Mesenchymal stem cell (in vitro differentiated cells and primary cell): ENCODE results near the gene LDB2.

ENCODE experiments used
- DNase-seq: peaks from one replicate; pipeline ENCODE4 v3.0.0-alpha.2; 2013
- H2AFZ ChIP-seq: one replicate; pipeline ENCODE4 v1.6.1; 2013; ENCODE audit warnings: low read depth, mild to moderate bottlenecking, control low read depth, inconsistent platforms, low read length, moderate library complexity
- H2AK5ac ChIP-seq: 2 replicates; pipeline ENCODE4 v1.6.1; 2013; ENCODE audit warnings: low read length, moderate library complexity, mild to moderate bottlenecking, inconsistent platforms; ENCODE audit not compliant: severe bottlenecking
- H2BK120ac ChIP-seq: one replicate; pipeline ENCODE4 v1.6.1; 2013; ENCODE audit warnings: low read depth, mild to moderate bottlenecking, inconsistent platforms, low read length, moderate library complexity
- H2BK12ac ChIP-seq, 2 experiments: one replicate each; pipeline ENCODE4 v1.6.1; 2013; ENCODE audit warnings: inconsistent platforms in 2 of 2, low read length in 2 of 2, mild to moderate bottlenecking in 2 of 2, moderate library complexity in 2 of 2, control low read depth in 1 of 2
- H2BK15ac ChIP-seq: one replicate; pipeline ENCODE4 v1.6.1; 2013; ENCODE audit warnings: mild to moderate bottlenecking, low read depth, inconsistent platforms; ENCODE audit not compliant: poor library complexity, severe bottlenecking
- H2BK5ac ChIP-seq: 2 replicates; pipeline ENCODE4 v1.6.1; 2013; ENCODE audit warnings: low read depth, mild to moderate bottlenecking, low read length, control low read depth, inconsistent platforms; ENCODE audit not compliant: poor library complexity, severe bottlenecking
- H3K14ac ChIP-seq, 2 experiments: one replicate each; pipeline ENCODE4 v1.6.1; 2013; ENCODE audit warnings: inconsistent platforms in 2 of 2, low read length in 2 of 2, control low read depth in 1 of 2, mild to moderate bottlenecking in 1 of 2, moderate library complexity in 1 of 2
- H3K18ac ChIP-seq, 2 experiments: one replicate each; pipeline ENCODE4 v1.6.1; 2013; ENCODE audit warnings: inconsistent platforms in 2 of 2, low read length in 2 of 2, control low read depth in 1 of 2, low read depth in 1 of 2, mild to moderate bottlenecking in 1 of 2
- H3K23ac ChIP-seq, 2 experiments: one replicate each; pipeline ENCODE4 v1.6.1; 2013; ENCODE audit warnings: inconsistent platforms in 2 of 2, low read length in 2 of 2, mild to moderate bottlenecking in 2 of 2, moderate library complexity in 2 of 2, control low read depth in 1 of 2
- H3K27ac ChIP-seq: 2 replicates; pipeline ENCODE4 v1.5.1; 2013; ENCODE audit warnings: mild to moderate bottlenecking, moderate library complexity, low read length, control low read depth, inconsistent platforms; ENCODE audit not compliant: poor library complexity, severe bottlenecking
- H3K27me3 ChIP-seq, 2 experiments: 2 replicates each; pipeline versions ENCODE4 v1.6.1 to v1.7.0; 2013; ENCODE audit warnings: low read length in 2 of 2, mild to moderate bottlenecking in 2 of 2, moderate library complexity in 2 of 2, control low read depth in 1 of 2, inconsistent platforms in 1 of 2; ENCODE audit not compliant: control insufficient read depth in 1 of 2, insufficient read depth in 1 of 2
- H3K36me3 ChIP-seq, 2 experiments: 2 replicates each; pipeline versions ENCODE4 v1.6.1 to v1.7.0; 2013; ENCODE audit warnings: low read length in 2 of 2, control low read depth in 1 of 2, inconsistent platforms in 1 of 2, low read depth in 1 of 2, mild to moderate bottlenecking in 1 of 2; ENCODE audit not compliant: insufficient read depth in 2 of 2, control insufficient read depth in 1 of 2
- H3K4ac ChIP-seq, 2 experiments: one replicate each; pipeline ENCODE4 v1.6.1; 2013; ENCODE audit warnings: inconsistent platforms in 2 of 2, low read length in 2 of 2, mild to moderate bottlenecking in 2 of 2, moderate library complexity in 2 of 2, control low read depth in 1 of 2, low read depth in 1 of 2
- H3K4me1 ChIP-seq: 2 replicates; pipeline ENCODE4 v1.6.1; 2013; ENCODE audit warnings: low read depth, low read length, control low read depth; ENCODE audit not compliant: control insufficient read depth, insufficient read depth
- H3K4me2 ChIP-seq: 2 replicates; pipeline ENCODE4 v1.6.1; 2013; ENCODE audit warnings: low read length, mild to moderate bottlenecking, inconsistent platforms; ENCODE audit not compliant: poor library complexity, severe bottlenecking
- H3K4me3 ChIP-seq, 2 experiments: 2 replicates each; pipeline versions ENCODE4 v1.5.1 to v1.7.0; 2013; ENCODE audit warnings: low read length in 2 of 2, mild to moderate bottlenecking in 2 of 2, control low read depth in 1 of 2, low read depth in 1 of 2; ENCODE audit not compliant: insufficient read depth in 1 of 2
- H3K79me1 ChIP-seq: replicated peaks from 2 replicates; pipeline ENCODE4 v1.6.1; 2013; ENCODE audit warnings: mild to moderate bottlenecking, control low read depth, low read length, inconsistent platforms; ENCODE audit not compliant: poor library complexity, severe bottlenecking
- H3K9ac ChIP-seq: 2 replicates; pipeline ENCODE4 v1.7.0; 2013; ENCODE audit warnings: mild to moderate bottlenecking, low read length, moderate library complexity
- H3K9me3 ChIP-seq: 2 replicates; pipeline ENCODE4 v1.7.0; 2013; ENCODE audit warnings: mild to moderate bottlenecking, low read length; ENCODE audit not compliant: control insufficient read depth
- H4K8ac ChIP-seq: one replicate; pipeline ENCODE4 v1.6.1; 2013; ENCODE audit warnings: inconsistent platforms, mild to moderate bottlenecking, low read length, moderate library complexity
- H4K91ac ChIP-seq: one replicate; pipeline ENCODE4 v1.6.1; 2013; ENCODE audit warnings: mild to moderate bottlenecking, low read length, inconsistent platforms
- WGBS: methylation state at CpG from one replicate; pipeline ENCODE4 v1.1.7; 2013; ENCODE audit warnings: mixed read lengths; 5-methylcytosine and 5-hydroxymethylcytosine counted together

LDB2 gene

DNA sequence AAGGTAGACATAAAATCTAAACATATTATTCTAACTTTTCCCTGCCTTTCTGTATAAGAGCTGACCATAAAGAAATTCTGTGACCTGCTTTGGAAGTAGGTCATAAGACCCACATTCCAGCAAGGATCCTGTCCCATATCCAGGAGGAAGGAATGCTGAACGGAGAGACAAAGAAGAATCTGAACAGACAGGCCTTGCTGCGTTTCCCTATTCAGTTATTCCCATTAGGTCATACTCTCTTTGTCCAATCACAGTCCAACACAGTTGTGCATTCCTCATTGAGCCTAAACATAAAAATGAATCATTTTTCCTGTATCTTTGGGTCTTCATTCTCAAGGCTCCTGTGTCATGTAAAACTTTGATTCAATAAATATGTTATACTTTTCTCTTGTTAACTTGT, 384.6 kb downstream of the LDB2 start:
- H4K8ac ChIP-seq: no peak overlapping the region
- DNase-seq: no peak
- H3K79me1 ChIP-seq: no peaks in the 10 kb centered on the region
- H3K14ac ChIP-seq: no peak overlapping the region
- H3K23ac ChIP-seq: no peak overlapping the region
- no peak overlapping the region for H3K9ac ChIP-seq
- no peak overlapping the region for H3K4me3 ChIP-seq
- peaks cover 0 to 31% of the 10 kb centered on the region in 2 experiments for H3K36me3 ChIP-seq
- no peak overlapping the region for H2BK120ac ChIP-seq
- H2BK5ac ChIP-seq: no peak overlapping the region
- H3K27ac ChIP-seq: no peak overlapping the region
- peaks cover 11% of the 10 kb centered on the region for H3K9me3 ChIP-seq
- no peak overlapping the region for H2AK5ac ChIP-seq
- H3K18ac ChIP-seq: no peak overlapping the region
- H2BK15ac ChIP-seq: no peak overlapping the region
- no peaks in the 10 kb centered on the region for H3K27me3 ChIP-seq
- H3K4me1 ChIP-seq: no peaks in the 10 kb centered on the region
- H2BK12ac ChIP-seq: no peak overlapping the region
- H2AFZ ChIP-seq: no peak overlapping the region
- H3K4ac ChIP-seq: no peak overlapping the region
- WGBS: 85% methylated on average over 2 of the region's 2 CpGs
- H4K91ac ChIP-seq: no peak overlapping the region
- no peak overlapping the region for H3K4me2 ChIP-seq

DNA sequence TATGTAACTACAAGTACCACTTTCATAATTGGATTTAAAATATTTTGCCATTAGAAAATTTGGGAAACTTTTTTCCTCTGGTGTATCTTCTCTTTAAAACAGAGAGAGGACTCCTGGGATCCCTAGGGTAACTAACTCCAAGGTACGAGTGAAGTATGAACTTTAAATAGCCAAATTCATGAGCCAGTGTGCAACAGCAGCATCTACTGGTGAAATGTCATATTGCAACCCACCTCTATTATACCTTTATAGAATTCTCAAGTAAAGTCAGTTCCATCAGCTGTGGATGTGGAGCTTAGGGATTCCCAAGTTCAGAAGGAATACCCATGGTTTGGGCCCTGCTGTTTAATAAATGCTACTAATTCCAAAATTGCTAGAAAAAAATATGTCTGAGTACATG, 389.5 kb downstream of the LDB2 start:
- peaks cover 0 to 75% of the 10 kb centered on the region in 2 experiments for H3K36me3 ChIP-seq
- H3K79me1 ChIP-seq: no peaks in the 10 kb centered on the region
- H3K27ac ChIP-seq: no peak overlapping the region
- no peak overlapping the region for H3K23ac ChIP-seq
- H2AK5ac ChIP-seq: no peak overlapping the region
- H2BK120ac ChIP-seq: no peak overlapping the region
- H2AFZ ChIP-seq: no peak overlapping the region
- no peak overlapping the region for H3K9ac ChIP-seq
- H3K9me3 ChIP-seq: peaks cover 11% of the 10 kb centered on the region
- H3K14ac ChIP-seq: no peak overlapping the region
- H4K91ac ChIP-seq: no peak overlapping the region
- no peak overlapping the region for H3K4me3 ChIP-seq
- DNase-seq: no peak
- H2BK5ac ChIP-seq: no peak overlapping the region
- no peak overlapping the region for H3K18ac ChIP-seq
- H2BK15ac ChIP-seq: no peak overlapping the region
- WGBS: 71% methylated on average over 1 of the region's 1 CpG
- H3K4me2 ChIP-seq: no peak overlapping the region
- H2BK12ac ChIP-seq: no peak overlapping the region
- H4K8ac ChIP-seq: no peak overlapping the region
- H3K4me1 ChIP-seq: no peaks in the 10 kb centered on the region
- no peak overlapping the region for H3K4ac ChIP-seq
- H3K27me3 ChIP-seq: no peaks in the 10 kb centered on the region

DNA sequence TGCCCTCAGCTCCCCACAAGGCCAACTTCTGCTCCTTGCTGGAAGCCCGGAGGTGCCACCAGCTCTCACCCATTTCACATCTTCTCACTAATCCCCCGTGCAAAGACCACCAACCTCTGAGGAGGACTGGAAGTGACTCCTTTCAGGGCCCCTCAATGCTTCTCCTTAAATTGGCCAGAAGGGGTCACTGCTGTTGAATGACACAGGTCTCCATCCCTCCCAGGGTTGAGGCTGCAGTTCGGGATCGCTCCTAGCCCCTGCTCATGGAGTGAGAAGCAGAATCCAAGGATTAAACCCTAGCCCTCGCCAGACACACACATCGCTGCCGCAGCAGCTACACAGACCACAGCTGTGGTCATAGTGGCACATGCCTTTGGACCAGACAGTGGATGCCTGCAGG, 392.7 kb downstream of the LDB2 start:
- H4K91ac ChIP-seq: no peak overlapping the region
- no peak overlapping the region for H4K8ac ChIP-seq
- peaks cover 18% of the 10 kb centered on the region for H3K9me3 ChIP-seq
- H3K79me1 ChIP-seq: no peaks in the 10 kb centered on the region
- H3K4ac ChIP-seq: no peak overlapping the region
- no peak overlapping the region for H2AK5ac ChIP-seq
- peaks cover 0 to 96% of the 10 kb centered on the region in 2 experiments for H3K36me3 ChIP-seq
- H2AFZ ChIP-seq: no peak overlapping the region
- DNase-seq: peak; percentile 3
- no peak overlapping the region for H2BK5ac ChIP-seq
- no peak overlapping the region for H2BK15ac ChIP-seq
- no peak overlapping the region for H3K9ac ChIP-seq
- no peaks in the 10 kb centered on the region for H3K4me1 ChIP-seq
- H2BK120ac ChIP-seq: no peak overlapping the region
- H3K18ac ChIP-seq: no peak overlapping the region
- H3K4me3 ChIP-seq: no peak overlapping the region
- H3K4me2 ChIP-seq: no peak overlapping the region
- no peak overlapping the region for H3K23ac ChIP-seq
- H3K27me3 ChIP-seq: no peaks in the 10 kb centered on the region
- H3K14ac ChIP-seq: no peak overlapping the region
- WGBS: 86% methylated on average over 7 of the region's 7 CpGs
- peak overlapping the region in 1 of 2 experiments; percentile 38 for H2BK12ac ChIP-seq
- H3K27ac ChIP-seq: no peak overlapping the region

DNA sequence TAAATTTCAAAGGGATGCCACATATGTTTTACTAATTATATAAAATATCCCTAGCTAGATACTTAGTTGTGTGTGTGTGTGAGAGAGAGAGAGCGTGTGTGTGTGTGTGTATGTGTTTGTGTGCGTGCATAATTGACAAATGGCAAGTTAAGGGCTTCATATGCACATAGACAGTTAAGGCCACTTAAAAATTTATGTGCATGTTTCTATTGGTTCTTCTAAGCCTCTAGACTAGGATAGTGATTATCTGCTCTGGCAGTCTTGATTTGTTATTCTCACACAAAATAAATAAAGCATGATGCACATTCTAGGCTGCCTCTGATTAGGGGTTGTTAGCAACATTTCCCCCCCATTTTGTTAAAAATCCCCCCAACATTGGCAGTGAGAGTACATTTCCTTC, 393.2 kb downstream of the LDB2 start:
- Histone ChIP-seq H3K4me1 (no peaks in the 10 kb centered on the region), H4K8ac (no peak overlapping the region), H2BK15ac (no peak overlapping the region), H3K4ac (no peak overlapping the region), H3K4me3 (no peak overlapping the region), H3K14ac (no peak overlapping the region), H2BK5ac (no peak overlapping the region), H3K27me3 (no peaks in the 10 kb centered on the region), H2AFZ (no peak overlapping the region), H4K91ac (no peak overlapping the region), H2BK120ac (no peak overlapping the region), H3K4me2 (no peak overlapping the region), H2BK12ac (no peak overlapping the region), H3K36me3 (peaks cover 0 to 96% of the 10 kb centered on the region in 2 experiments), H2AK5ac (no peak overlapping the region), H3K9ac (no peak overlapping the region), H3K18ac (no peak overlapping the region), H3K79me1 (no peaks in the 10 kb centered on the region), H3K9me3 (peaks cover 19% of the 10 kb centered on the region), H3K27ac (no peak overlapping the region), H3K23ac (no peak overlapping the region)
- DNase-seq: no peak
- 91% methylated on average over 2 of the region's 2 CpGs for WGBS
